ENCODE results near the gene SPACA5B. TPM values are rescaled to one million over a fixed set of nuclear protein-coding genes. Genes with fewer than 3 reads are reported as not detected.
"Not testable (repeated sequence)": the region's sequence is repeated elsewhere in the genome, so short reads cannot be mapped to it uniquely, and the experiment has no call there.

The SPACA5B gene
- total RNA-seq, 1 donor from 2014 or later: not detected

DNA sequence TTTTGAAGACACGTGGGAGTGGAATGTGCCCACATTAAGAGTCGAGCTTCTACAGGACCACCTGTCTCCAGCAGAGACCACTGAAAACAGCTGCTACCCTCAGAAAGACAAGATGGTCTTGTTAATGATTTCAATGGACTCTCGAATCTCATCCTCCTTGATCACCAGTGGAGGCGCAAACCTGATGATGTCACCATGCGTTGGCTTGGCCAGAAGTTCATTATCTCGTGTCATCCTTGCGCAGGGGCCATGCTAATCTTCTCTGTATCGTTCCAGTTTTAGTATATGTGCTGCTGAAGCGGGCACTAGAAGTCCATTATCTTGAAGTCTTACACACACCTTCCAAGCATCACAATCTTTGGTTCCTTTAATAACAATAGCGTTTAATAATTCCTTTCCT is 23.3 kb downstream of the SPACA5B start:
- no peak for ATAC-seq (ENCODE audit: low read depth)
- no peaks in the 10 kb centered on the region for H3K27me3 Mint-ChIP-seq
- no peaks in the 10 kb centered on the region for H3K9me3 Mint-ChIP-seq
- POLR2A ChIA-PET: no interaction called here
- H3K4me1 Mint-ChIP-seq: no peaks in the 10 kb centered on the region
- CTCF ChIA-PET: no interaction called here
- no peak overlapping the region for H3K4me3 Mint-ChIP-seq
- no peak for DNase-seq
- intact Hi-C loops (cut with micrococcal nuclease): no loop called here
- H3K27ac Mint-ChIP-seq: no peak overlapping the region
- TF ChIP-seq, protein P1, sequence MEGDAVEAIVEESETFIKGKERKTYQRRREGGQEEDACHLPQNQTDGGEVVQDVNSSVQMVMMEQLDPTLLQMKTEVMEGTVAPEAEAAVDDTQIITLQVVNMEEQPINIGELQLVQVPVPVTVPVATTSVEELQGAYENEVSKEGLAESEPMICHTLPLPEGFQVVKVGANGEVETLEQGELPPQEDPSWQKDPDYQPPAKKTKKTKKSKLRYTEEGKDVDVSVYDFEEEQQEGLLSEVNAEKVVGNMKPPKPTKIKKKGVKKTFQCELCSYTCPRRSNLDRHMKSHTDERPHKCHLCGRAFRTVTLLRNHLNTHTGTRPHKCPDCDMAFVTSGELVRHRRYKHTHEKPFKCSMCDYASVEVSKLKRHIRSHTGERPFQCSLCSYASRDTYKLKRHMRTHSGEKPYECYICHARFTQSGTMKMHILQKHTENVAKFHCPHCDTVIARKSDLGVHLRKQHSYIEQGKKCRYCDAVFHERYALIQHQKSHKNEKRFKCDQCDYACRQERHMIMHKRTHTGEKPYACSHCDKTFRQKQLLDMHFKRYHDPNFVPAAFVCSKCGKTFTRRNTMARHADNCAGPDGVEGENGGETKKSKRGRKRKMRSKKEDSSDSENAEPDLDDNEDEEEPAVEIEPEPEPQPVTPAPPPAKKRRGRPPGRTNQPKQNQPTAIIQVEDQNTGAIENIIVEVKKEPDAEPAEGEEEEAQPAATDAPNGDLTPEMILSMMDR (IDR thresholded peaks at IDR 0.05): no peak
- H3K36me3 Mint-ChIP-seq (ENCODE audit: low read depth): no peaks in the 10 kb centered on the region

DNA sequence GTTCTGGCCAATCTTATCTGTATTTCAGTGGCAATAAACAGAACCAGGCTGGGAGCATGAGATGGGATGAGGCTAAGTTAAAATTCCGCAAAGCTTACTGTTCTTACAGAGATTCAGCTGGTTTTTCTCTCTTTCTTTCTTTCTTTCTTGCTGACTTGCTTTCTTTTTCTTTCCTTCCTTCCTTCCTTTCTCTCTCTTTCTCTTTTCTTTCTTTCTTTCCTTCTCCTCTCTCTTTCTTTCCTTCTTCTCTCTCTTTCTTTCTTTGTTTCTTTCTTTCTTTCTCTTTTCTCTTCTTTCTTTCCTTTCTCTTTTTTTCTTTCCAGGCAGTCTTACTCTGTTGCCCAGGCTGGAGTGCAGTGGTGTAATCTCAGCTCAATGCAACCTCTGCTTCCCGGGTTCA is 24.4 kb downstream of the SPACA5B start:
- Mint-ChIP-seq H3K36me3 (ENCODE audit: low read depth) (no peaks in the 10 kb centered on the region), H3K9me3 (no peaks in the 10 kb centered on the region), H3K27ac (no peak overlapping the region), H3K4me3 (no peak overlapping the region), H3K4me1 (no peaks in the 10 kb centered on the region), H3K27me3 (no peaks in the 10 kb centered on the region)
- TF ChIP-seq, protein P1 (IDR thresholded peaks at IDR 0.05): no peak
- POLR2A ChIA-PET: no interaction called here
- DNase-seq: no peak
- CTCF ChIA-PET: no interaction called here
- ATAC-seq (ENCODE audit: low read depth): no peak
- intact Hi-C loops (cut with micrococcal nuclease): no loop called here

DNA sequence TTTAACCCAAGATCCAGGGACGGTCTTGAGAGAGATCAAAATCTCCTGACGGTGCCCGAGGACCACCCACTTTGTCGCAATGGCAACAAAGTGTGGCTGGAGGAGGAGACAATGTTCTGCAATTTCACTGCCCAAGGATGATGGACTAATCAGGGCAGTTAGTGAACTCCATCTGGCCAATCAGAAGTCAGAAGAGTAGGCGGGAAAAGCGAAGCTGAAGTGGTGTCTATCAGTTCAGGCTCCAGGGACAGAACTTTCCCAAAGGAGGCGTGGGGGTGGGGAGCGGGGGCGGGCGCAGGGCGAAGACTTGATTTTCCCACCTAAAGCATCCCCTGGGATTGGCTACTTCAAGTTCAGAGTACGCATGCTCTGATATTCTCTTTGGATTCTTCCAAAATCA is 25.6 kb downstream of the SPACA5B start:
- intact Hi-C loops (cut with micrococcal nuclease): no loop called here
- no peaks in the 10 kb centered on the region for H3K4me1 Mint-ChIP-seq
- POLR2A ChIA-PET: no interaction called here
- peaks cover 1% of the 10 kb centered on the region for H3K27me3 Mint-ChIP-seq
- H3K9me3 Mint-ChIP-seq: no peaks in the 10 kb centered on the region
- ATAC-seq (ENCODE audit: low read depth) (no peak), DNase-seq (no peak)
- no peak overlapping the region for H3K4me3 Mint-ChIP-seq
- no peaks in the 10 kb centered on the region for H3K36me3 Mint-ChIP-seq (ENCODE audit: low read depth)
- TF ChIP-seq, protein P1 (IDR thresholded peaks at IDR 0.05): no peak
- CTCF ChIA-PET: no interaction called here
- H3K27ac Mint-ChIP-seq: no peak overlapping the region

DNA sequence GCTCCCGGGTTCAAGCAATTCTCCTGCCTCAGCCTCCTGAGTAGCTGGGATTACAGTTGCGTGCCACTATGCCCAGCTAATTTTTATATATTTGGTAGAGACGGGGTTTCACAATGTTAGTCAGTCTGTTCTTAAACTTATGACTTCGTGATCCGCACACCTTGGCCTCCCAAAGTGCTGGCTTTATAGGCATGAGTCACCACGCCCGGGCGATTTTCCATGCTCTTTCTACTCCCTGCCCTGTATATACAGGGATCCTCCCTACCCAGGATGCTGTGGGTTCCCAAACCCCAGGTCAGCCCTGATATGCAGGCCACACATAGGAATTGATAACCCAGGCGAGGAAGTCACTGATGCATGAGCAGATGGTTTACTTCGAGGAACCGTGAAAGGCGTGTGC is 34.8 kb downstream of the SPACA5B start:
- Mint-ChIP-seq H3K36me3 (ENCODE audit: low read depth) (no peaks in the 10 kb centered on the region), H3K4me1 (no peaks in the 10 kb centered on the region), H3K9me3 (no peaks in the 10 kb centered on the region), H3K4me3 (no peak overlapping the region), H3K27me3 (peaks cover 6% of the 10 kb centered on the region), H3K27ac (no peak overlapping the region)
- intact Hi-C loops (cut with micrococcal nuclease): no loop called here
- ChIA-PET CTCF (interaction anchor here (0.7 kb wide), 1 partner anchor 15 kb away, joined by 3 read pairs; no protein-coding TSS in a partner anchor), POLR2A (no interaction called here)
- no peak for ATAC-seq (ENCODE audit: low read depth)
- TF ChIP-seq, protein P1 (IDR thresholded peaks at IDR 0.05): no peak
- no peak for DNase-seq

DNA sequence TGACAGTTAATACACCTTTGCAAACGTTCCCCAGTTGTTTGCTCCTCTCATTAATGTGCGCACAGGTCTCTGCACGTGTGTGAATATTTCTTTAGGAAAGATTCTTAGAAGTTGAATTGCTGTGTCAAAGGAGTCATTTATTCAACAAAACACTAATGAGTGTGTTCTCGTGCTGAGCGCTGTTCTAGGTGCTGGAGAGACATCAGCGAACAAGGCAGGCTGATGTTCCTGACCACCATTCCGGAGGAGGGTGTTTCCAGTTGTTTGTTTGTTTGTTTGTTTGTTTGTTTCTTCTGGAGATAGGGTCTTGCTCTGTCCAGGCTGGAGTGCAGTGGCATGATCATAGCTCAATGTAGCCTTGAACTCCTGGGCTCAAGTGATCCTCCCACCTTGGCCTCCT is 35.9 kb downstream of the SPACA5B start:
- H3K27ac Mint-ChIP-seq; H3K36me3 Mint-ChIP-seq (ENCODE audit: low read depth); H3K4me1 Mint-ChIP-seq; intact Hi-C loops (cut with micrococcal nuclease); H3K9me3 Mint-ChIP-seq; H3K4me3 Mint-ChIP-seq; H3K27me3 Mint-ChIP-seq; DNase-seq; POLR2A ChIA-PET; ATAC-seq (ENCODE audit: low read depth); CTCF ChIA-PET: not testable (repeated sequence)

DNA sequence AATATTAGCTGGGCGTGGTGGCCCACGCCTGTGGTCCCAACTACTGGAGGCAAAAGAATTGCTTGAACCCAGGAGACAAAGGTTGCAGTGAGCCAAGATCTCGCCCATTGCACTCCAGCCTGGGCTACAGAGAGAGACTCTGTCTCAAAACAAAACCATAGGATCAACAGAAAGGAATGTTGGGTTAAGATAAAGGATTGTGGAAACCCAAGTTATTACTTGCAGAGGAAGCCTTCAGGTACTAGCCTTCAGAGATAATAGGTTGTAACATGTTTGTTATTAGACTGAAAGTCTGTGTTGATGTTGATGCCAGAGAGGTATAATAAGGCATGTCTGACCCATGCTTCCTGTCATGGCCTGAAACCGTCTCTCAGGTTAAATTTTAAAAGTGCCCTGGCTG is 49.3 kb downstream of the SPACA5B start:
- no peak overlapping the region for H3K27ac Mint-ChIP-seq
- intact Hi-C loops (cut with micrococcal nuclease): no loop called here
- H3K9me3 Mint-ChIP-seq: no peaks in the 10 kb centered on the region
- DNase-seq (no peak), ATAC-seq (ENCODE audit: low read depth) (no peak)
- H3K4me1 Mint-ChIP-seq: no peaks in the 10 kb centered on the region
- no peak overlapping the region for H3K4me3 Mint-ChIP-seq
- ChIA-PET CTCF (no interaction called here), POLR2A (no interaction called here)
- TF ChIP-seq, protein P1 (IDR thresholded peaks at IDR 0.05): no peak
- no peaks in the 10 kb centered on the region for H3K36me3 Mint-ChIP-seq (ENCODE audit: low read depth)
- no peaks in the 10 kb centered on the region for H3K27me3 Mint-ChIP-seq

Data from activated B cell treated with CpG ODN at 0.5 μM for 24 hours (primary cell).